Skeletal muscle satellite cell (primary cell): Measurements from ENCODE around the gene C1orf122.

Experiments used
- H3K27me3 ChIP-seq: 2 replicates; pipeline ENCODE4 v1.7.0; 2013; ENCODE audit warnings: low read length; ENCODE audit not compliant: control insufficient read depth, insufficient read depth
- H3K36me3 ChIP-seq: 2 replicates; pipeline ENCODE4 v1.7.0; 2013; ENCODE audit warnings: mild to moderate bottlenecking, control low read depth, low read length; ENCODE audit not compliant: insufficient read depth
- H3K4me1 ChIP-seq: 2 replicates; pipeline ENCODE4 v1.7.0; 2013; ENCODE audit warnings: low read length; ENCODE audit not compliant: control insufficient read depth, insufficient read depth
- H3K4me2 ChIP-seq: 2 replicates; pipeline ENCODE4 v1.7.0; 2013; ENCODE audit warnings: mild to moderate bottlenecking, low read length
- H3K4me3 ChIP-seq: 2 replicates; pipeline ENCODE4 v1.7.0; 2013; ENCODE audit warnings: low read length
- H3K9ac ChIP-seq: 2 replicates; pipeline ENCODE4 v1.7.0; 2013; ENCODE audit warnings: mild to moderate bottlenecking, low read depth, low read length, moderate library complexity
- H3K9me3 ChIP-seq: replicated peaks from 2 replicates; pipeline ENCODE4 v1.7.0; 2013; ENCODE audit warnings: mild to moderate bottlenecking, control low read depth, low read length

Gene C1orf122

DNA sequence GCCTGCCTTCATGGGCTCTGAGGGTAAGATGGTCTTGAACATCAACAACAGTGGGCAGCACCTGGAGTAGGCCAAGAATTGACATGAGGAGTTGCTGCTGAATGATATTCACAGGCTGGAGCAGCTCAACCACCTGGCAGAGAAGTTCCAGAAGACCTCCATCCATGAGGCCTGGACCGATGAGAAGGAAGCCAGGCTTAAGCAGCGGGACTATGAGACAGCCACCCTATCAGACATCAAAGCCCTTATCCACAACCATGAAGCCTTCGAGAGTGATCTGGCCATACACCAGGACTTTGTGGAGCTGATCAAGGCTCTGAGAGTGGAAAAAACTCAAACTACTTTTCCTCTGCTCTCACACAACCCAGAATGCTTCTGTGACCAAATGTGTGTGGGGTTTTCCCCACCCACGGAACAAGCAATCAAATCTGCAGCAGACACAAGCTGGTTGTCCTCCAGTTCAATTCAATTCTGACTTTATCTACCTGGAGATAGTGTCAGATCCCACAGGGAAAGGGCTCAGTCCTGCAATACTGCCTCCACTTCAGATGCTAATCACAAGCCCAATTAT, 30.6 kb upstream of the C1orf122 start:
- no peaks in the 10 kb centered on the region for H3K4me1 ChIP-seq
- no peaks in the 10 kb centered on the region for H3K9me3 ChIP-seq
- H3K9ac ChIP-seq = no peak overlapping the region
- H3K4me3 ChIP-seq = no peak overlapping the region
- H3K4me2 ChIP-seq = no peak overlapping the region
- peaks cover 17% of the 10 kb centered on the region for H3K27me3 ChIP-seq
- H3K36me3 ChIP-seq = no peaks in the 10 kb centered on the region

DNA sequence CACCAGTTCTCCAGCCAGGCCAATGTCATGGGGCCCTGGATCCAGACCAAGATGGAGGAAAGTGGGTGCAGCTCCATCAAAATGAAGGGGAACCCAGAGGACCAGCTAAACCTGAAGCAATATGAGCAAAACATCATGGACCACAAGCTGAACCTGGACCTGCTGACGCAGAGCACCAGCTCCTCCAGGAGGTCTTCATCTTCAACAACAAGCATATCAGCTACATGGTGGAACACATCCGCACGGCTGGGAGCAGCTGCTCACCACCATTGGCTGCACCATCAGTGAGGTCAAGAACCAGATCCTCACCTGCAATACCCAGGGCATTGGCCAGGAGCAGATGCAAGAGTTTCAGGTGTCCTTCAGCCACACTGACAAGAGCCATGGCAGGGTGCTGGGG, 28.9 kb upstream of the C1orf122 start:
- peaks cover 17% of the 10 kb centered on the region for H3K27me3 ChIP-seq

DNA sequence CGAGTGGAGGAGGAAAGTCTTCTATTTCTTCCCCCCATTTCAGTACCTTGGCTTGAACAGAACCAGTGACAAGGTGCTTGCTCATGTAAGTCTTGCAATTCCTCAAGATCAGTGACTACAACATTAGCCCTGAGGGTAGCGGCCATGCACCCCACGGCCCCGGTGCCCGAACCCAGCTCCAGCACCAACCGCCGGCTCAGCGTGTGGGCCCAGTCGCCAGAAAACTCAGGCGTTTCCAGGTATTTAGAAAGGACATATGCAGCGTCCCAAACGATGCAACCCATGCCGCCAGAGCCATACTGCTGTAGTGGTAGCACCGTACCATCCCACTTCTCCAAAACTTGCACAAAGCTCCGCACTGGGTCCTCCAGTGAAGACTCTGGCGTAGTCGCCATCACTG, 25.1 kb upstream of the C1orf122 start:
- Histone ChIP-seq H3K9ac (no peak overlapping the region), H3K4me2 (no peak overlapping the region), H3K27me3 (peaks cover 16% of the 10 kb centered on the region), H3K4me1 (no peaks in the 10 kb centered on the region), H3K36me3 (no peaks in the 10 kb centered on the region), H3K4me3 (no peak overlapping the region), H3K9me3 (no peaks in the 10 kb centered on the region)

More for the DNA sequence above, 28.9 kb upstream of the C1orf122 start:
- Histone ChIP-seq H3K9me3 (no peaks in the 10 kb centered on the region), H3K4me2 (no peak overlapping the region), H3K36me3 (no peaks in the 10 kb centered on the region), H3K9ac (no peak overlapping the region), H3K4me3 (no peak overlapping the region), H3K4me1 (no peaks in the 10 kb centered on the region)

DNA sequence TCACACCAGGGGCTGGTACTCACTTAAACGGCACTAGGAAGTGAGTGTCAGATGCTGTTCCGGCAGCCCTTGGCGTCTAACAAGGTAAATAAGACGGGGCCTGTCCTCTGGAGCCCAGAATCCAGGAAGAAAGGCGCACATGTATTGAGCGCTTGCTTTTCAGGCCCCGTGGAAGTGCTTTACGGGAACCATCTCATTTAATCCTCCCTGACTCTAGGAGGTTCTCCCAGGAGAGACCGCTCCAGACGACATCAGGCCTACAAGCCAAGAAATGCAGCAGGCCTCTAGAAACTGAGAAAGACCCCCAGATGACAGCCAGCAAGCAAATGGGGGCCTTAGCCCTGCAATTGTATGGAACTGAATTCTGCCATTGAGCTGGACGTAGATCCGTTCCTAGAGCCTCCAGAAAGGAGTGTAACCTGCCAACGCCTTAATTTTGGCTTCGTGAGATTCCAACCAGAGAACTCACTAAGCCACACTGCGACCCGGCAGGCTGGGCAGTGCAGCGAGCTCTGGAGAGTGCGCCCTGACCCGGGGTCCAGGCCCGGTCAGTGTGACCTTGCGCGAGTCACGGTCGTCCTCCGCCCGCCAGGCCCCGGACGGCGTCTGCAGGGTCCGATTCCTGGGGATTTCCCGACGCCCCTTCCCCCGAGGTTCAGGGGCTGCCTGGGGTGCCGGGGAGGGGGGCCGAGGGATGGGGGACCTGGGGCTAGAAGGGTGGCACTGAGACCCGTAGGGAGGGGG, 14.5 kb upstream of the C1orf122 start:
- Histone ChIP-seq H3K4me3 (no peak overlapping the region), H3K9me3 (no peaks in the 10 kb centered on the region), H3K4me1 (peaks cover 4% of the 10 kb centered on the region), H3K27me3 (peaks cover 31% of the 10 kb centered on the region), H3K4me2 (no peak overlapping the region), H3K9ac (no peak overlapping the region), H3K36me3 (no peaks in the 10 kb centered on the region)

DNA sequence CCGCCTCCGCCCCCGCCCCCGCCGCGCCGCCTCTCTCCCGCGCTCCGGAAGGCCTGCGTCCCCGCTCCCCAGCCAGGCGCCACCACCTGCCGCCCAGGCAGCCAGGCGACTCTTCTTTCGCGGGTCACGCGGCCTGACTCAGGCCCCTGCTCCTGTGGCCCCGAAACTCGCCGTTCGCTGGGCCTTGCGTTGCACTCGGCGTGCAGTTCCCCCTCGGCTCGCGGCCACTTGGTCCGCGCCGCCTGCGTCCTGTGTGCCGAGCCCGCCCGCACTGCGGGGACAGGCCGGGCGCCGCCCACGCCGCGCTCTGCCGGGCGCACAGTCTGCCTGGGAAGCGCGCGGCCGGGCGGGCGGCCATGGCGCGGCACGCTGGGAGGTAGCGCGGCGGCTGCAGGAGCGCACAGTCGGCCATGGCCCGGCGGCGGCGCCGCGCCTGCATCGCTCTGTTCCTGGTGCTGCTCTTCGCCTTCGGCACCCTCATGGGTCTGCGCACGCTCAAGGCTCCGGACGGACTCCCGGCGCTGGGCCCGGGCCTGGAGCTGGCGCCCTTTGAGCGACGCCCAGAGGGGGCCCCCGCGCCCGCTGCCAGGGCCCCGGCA, 13.7 kb upstream of the C1orf122 start, which contains the start of gene MANEAL:
Gene MANEAL, plus strand, starts transcription at position 75 of the 599 bp plus-strand sequence. Its CDS starts 336 bp downstream, at position 411.
- Histone ChIP-seq H3K27me3 (peaks cover 27% of the 10 kb centered on the region), H3K4me1 (peaks cover 7% of the 10 kb centered on the region), H3K4me3 (peak within 1 kb of the TSS; percentile 74), H3K9ac (no peak within 1 kb of the TSS), H3K36me3 (no peaks in the 10 kb centered on the region), H3K9me3 (no peaks in the 10 kb centered on the region), H3K4me2 (peak within 1 kb of the TSS; percentile 97)

DNA sequence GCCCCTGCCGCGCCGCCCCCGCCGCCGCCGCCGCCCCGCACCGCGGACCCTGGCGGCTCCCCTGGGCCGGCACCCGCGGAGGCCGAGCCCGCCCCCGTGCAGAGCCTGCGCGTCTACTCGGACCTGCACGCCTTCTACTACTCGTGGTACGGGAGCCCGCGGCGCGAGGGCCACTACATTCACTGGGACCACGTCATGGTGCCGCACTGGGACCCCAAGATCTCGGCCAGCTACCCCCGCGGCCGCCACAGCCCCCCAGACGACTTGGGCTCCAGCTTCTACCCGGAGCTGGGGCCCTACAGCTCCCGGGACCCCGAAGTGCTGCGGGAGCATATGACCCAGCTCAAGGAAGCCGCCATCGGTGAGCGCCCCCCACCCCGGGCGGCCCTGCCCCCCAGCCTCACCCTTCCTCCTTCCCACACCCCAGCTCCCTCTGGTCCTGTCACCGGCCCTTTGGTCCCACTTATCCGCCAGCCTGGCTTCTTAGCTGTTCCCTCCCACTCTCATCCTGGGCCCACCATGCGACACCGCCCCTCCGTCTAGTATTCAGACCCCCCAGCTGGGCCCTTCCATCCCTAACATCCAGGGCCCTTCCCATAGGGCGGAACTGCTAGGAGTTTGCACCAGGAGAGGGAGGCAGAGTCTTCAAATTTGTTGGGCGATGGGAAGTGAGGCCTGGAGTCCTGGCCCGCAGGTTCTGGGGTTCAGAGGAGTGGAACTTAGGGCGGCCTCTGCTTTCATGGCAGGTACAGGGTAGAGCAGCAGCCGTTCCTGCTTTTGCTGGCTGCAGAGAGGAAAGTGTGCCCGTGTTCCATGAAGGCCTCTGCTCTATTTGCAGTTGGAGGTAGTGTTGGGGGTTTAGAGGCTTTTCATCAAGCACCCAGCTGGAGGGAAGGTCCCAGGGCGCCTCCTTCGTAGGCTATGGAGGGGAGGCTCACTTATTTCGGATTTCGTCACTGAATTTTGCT, 12.9 kb upstream of the C1orf122 start:
- Histone ChIP-seq H3K4me1 (peaks cover 7% of the 10 kb centered on the region), H3K27me3 (peaks cover 27% of the 10 kb centered on the region), H3K9ac (no peak overlapping the region), H3K4me3 (peak overlapping the region; percentile 42), H3K36me3 (peaks cover under 1% of the 10 kb centered on the region), H3K9me3 (no peaks in the 10 kb centered on the region), H3K4me2 (peak overlapping the region; percentile 97)

DNA sequence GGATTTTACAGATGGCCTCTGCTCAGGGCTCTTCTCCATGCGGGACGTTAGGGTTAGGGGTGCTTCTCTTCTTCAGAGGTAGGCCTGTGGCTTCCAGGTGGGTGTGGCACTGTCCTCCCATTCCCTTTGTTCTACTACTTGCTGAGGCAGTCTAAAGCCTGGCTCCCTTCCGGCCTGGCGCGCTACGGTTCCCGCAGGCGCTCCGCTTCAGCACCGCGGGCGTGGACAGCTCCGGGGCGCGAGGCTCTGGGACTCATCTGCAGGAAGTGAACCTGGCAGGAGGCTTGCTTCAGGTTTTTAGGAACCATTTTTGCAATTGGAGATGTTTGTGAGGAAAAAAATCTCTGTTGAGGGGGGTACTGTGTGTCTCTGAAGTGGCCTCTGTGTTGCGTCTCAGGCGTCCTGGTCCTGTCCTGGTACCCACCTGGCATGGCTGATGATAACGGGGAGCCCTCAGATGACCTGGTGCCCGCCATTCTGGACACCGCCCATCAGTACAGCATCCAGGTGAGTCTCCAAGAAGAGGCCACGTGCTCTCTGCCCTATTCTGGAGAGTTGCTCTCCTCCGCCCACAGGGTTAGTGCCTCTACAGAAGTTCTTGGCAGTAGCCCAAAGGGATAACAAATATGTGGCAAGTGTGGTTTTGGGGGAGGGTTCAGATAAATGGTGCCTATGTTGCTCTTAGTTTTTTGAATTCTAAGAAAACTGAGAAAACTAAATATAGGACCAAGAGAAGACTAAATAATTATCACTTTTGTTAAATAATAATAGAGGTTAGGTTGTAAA, 12.1 kb upstream of the C1orf122 start:
- Histone ChIP-seq H3K27me3 (peaks cover 24% of the 10 kb centered on the region), H3K9me3 (no peaks in the 10 kb centered on the region), H3K9ac (no peak overlapping the region), H3K4me1 (peaks cover 7% of the 10 kb centered on the region), H3K36me3 (peaks cover 6% of the 10 kb centered on the region), H3K4me2 (no peak overlapping the region), H3K4me3 (no peak overlapping the region)

DNA sequence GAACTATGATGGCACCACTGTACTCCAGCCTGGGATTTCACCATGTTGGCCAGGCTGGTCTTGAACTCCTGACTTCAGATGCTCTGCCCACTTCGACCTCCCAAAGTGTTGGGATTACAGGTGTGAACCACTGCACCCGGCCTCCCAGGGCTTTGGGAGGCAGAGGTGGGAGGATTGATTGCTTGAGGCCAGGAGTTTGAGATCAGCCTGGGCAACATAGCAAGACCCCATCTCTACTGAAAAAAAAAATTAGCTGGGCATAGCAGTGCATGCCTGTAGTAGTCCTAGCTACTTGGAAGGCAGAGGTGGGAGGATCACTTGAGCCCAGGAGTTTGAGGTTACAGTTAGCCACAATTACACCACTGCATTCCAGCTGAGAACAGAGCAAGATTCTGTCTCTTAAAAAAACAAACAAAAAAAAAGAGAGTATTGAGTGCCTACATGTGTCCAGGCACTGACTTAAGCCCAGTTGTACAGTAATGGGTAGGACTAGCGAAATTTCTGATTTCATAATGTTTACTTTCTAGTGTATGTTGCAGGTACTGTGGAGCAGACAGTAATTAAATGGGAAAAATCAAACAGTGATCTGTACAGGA, 9.7 kb upstream of the C1orf122 start:
- Histone ChIP-seq H3K4me3 (no peak overlapping the region), H3K36me3 (peaks cover 16% of the 10 kb centered on the region), H3K9me3 (no peaks in the 10 kb centered on the region), H3K27me3 (peaks cover 11% of the 10 kb centered on the region), H3K4me1 (peaks cover 7% of the 10 kb centered on the region), H3K4me2 (no peak overlapping the region), H3K9ac (no peak overlapping the region)

DNA sequence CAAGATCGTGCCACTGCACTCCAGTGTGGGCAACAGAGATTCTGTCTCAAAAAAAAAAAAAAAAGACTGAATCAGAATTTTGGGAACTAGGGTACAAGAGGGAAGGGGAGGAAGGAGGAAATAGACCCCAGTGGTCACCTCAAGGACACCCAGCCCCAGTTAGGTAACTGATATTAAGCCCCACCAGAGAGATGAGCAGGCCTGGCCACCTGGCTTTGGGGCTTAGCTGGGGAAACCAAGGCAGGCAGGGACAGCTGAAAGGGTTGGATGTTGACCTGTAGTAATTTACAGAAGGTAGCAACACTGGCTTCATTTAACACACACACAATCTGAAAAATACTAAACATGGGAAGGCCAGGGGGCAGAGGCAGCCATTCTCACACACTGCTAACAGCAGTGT, 5.2 kb upstream of the C1orf122 start:
- peaks cover 55% of the 10 kb centered on the region for H3K36me3 ChIP-seq
- H3K9ac ChIP-seq = no peak overlapping the region
- no peaks in the 10 kb centered on the region for H3K9me3 ChIP-seq
- H3K4me1 ChIP-seq = peaks cover 9% of the 10 kb centered on the region
- no peaks in the 10 kb centered on the region for H3K27me3 ChIP-seq
- no peak overlapping the region for H3K4me2 ChIP-seq
- no peak overlapping the region for H3K4me3 ChIP-seq

DNA sequence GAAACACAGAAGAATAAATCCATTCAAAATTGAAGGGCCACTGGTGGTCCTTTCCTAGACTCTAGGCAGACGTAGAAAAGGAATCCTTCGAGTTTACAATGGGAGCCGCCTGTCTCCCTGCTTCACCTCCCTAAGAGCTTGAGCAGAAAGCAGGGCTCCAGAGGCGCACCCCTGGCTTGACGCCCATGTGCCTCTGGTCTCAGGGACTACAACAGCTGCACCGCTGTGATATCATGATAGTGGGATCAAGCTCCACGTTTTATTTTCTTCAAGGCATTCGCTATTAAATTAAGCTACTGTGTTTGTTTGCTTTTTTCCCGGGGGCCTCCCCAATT, 403 bp upstream of the C1orf122 start:
- no peaks in the 10 kb centered on the region for H3K27me3 ChIP-seq
- no peaks in the 10 kb centered on the region for H3K9me3 ChIP-seq
- H3K4me1 ChIP-seq = peaks cover 25% of the 10 kb centered on the region
- peaks cover 53% of the 10 kb centered on the region for H3K36me3 ChIP-seq
- peak overlapping the region; percentile 82 for H3K4me2 ChIP-seq
- peak overlapping the region; percentile 93 for H3K9ac ChIP-seq
- H3K4me3 ChIP-seq = peak overlapping the region; percentile 94
